GM13977 (cell line): ENCODE measurements around the gene LUZP4.
"Not testable (repeated sequence)": the region's sequence is repeated elsewhere in the genome, so short reads cannot be mapped to it uniquely, and the experiment has no call there.

Experiments used
- DNase-seq: peaks from one replicate; pipeline ENCODE4 v3.0.0; 2012; ENCODE audit warnings: low spot score
- CTCF ChIP-seq: IDR thresholded peaks from 2 replicates; pipeline ENCODE4 v1.5.1; 2012; ENCODE audit warnings: mild to moderate bottlenecking, control low read depth; ENCODE audit not compliant: insufficient read depth; ENCODE audit errors: extremely low read depth, missing control alignments
- in situ Hi-C: fragments of 300-500 bp; cut with MboI; formaldehyde crosslinking; loops from one replicate; pipeline ENCODE4 v1.12.0; 2022; ENCODE audit warnings: low sequenced_read_pairs, low pct_unique_long_range_greater_than_20kb, mixed read lengths, inconsistent platforms; ENCODE audit not compliant: unreplicated experiment

The LUZP4 gene

GRCh38 chrX:115344885-115345614 lies 55.5 kb downstream of the LUZP4 start:
- in situ Hi-C loops = loop anchor here (25.0 kb wide), 1 partner anchor 267 kb away; no protein-coding TSS in a partner anchor
- DNase-seq = no peak
- no peak for TF ChIP-seq CTCF

GRCh38 chrX:115345615-115346014 lies 56.1 kb downstream of the LUZP4 start:
- no peak for TF ChIP-seq CTCF
- DNase-seq = no peak
- in situ Hi-C loops = loop anchor here (25.0 kb wide), 1 partner anchor 267 kb away; no protein-coding TSS in a partner anchor

- DNase-seq = not testable (repeated sequence)
- in situ Hi-C loops = loop anchor here (25.0 kb wide), 1 partner anchor 266 kb away; no protein-coding TSS in a partner anchor
Measured at GRCh38 chrX:115346738-115347137, 57.2 kb downstream of the LUZP4 start.

GRCh38 chrX:115348446-115349225 lies 59.1 kb downstream of the LUZP4 start:
- DNase-seq = no peak
- in situ Hi-C loops = loop anchor here (25.0 kb wide), 1 partner anchor 264 kb away; no protein-coding TSS in a partner anchor
- TF ChIP-seq CTCF = no peak

GRCh38 chrX:115350711-115351381 lies 61.3 kb downstream of the LUZP4 start:
- in situ Hi-C loops = no loop called here
- no peak for TF ChIP-seq CTCF
- no peak for DNase-seq

GRCh38 chrX:115356369-115356768 lies 66.9 kb downstream of the LUZP4 start:
- DNase-seq = no peak
- no peak for TF ChIP-seq CTCF
- in situ Hi-C loops = no loop called here
